Skeletal muscle cell (primary cell): ENCODE results near the gene SFN.
"Not testable (repeated sequence)": the region's sequence is repeated elsewhere in the genome, so short reads cannot be mapped to it uniquely, and the experiment has no call there.

Experiments
- DNase-seq: peaks from one replicate; pipeline ENCODE4 v3.0.0-alpha.2; 2010; ENCODE audit warnings: low read depth
- H3K4me3 ChIP-seq: 2 replicates; pipeline ENCODE4 v1.5.1; 2011; ENCODE audit warnings: low read depth, mild to moderate bottlenecking, control low read depth, low read length, moderate library complexity

The SFN gene

DNA sequence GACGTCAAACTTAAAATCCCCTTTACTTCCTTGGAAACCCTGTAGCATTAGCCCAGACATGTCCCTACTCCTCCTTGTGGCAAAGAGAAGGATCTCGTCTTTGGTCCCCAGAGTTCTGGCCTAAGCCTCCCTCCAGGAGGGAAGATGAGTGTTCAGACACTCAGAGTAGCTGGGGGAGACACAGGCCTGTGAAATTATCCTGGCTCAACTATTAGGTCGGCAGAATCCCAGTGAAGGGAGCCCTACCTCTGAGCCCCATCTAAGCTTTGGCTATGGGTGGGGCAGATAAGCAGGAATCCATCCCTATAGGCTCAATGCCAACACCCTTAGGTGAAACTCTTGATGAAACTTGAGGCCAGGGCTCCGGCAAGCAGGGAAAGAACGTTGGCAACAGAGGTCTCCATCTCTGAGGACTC, 1.7 kb upstream of the SFN start:
- DNase-seq, result no peak

GRCh38 chr1:26861889-26862378, 1.0 kb upstream of the SFN start:
- no peak for DNase-seq
- H3K4me3 ChIP-seq, result no peak overlapping the region

More for the DNA sequence above, 1.7 kb upstream of the SFN start:
- H3K4me3 ChIP-seq, result no peak overlapping the region

GRCh38 chr1:26863685-26864077, 732 bp downstream of the SFN start:
- peak overlapping the region; percentile 66 for H3K4me3 ChIP-seq
- DNase-seq, result no peak

- DNase-seq, result peak; percentile 89
- peak overlapping the region; percentile 66 for H3K4me3 ChIP-seq
Measured at GRCh38 chr1:26864610-26865480, 1.9 kb downstream of the SFN start.

DNA sequence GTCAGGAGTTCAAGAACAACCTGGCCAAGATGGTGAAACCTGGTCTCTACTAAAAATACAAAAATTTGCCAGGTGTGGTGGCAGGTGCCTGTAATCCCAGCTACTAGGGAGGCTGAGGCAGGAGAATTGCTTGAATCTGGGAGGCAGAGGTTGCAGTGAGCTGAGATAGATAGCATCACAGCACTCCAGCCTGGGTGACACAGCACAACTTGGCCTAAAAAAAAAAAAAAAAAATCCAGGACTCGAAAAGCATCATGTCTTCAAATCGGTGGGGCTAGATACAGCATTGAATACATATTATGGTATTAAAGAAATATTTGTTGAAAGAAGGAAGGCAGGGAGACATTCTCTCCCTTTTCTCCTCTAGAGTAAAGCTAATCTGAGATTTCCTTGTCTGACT, 10.1 kb downstream of the SFN start:
- not testable (repeated sequence) for H3K4me3 ChIP-seq, DNase-seq

GRCh38 chr1:26874896-26875295, 11.9 kb downstream of the SFN start:
- DNase-seq, result no peak
- no peak overlapping the region for H3K4me3 ChIP-seq

DNA sequence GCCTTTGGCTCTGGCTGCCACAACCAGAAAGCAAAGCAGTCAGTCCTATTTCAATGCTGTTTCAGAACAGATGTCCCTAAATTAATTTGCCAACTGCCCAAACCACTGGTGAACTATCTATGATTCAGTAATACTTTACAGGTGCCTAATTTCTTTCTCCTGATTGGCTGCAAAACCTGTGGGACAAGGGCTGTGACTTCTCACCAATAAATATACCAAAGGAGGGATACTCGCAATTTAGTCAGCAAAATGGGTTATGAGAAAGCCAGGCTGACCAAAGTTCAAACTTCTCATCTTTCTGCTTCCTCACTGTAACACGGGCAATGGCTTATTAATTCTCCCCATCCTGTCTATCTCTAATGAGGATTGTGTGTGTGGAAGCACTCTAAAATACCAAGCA, 14.4 kb downstream of the SFN start:
- DNase-seq, result no peak
- no peak overlapping the region for H3K4me3 ChIP-seq

DNA sequence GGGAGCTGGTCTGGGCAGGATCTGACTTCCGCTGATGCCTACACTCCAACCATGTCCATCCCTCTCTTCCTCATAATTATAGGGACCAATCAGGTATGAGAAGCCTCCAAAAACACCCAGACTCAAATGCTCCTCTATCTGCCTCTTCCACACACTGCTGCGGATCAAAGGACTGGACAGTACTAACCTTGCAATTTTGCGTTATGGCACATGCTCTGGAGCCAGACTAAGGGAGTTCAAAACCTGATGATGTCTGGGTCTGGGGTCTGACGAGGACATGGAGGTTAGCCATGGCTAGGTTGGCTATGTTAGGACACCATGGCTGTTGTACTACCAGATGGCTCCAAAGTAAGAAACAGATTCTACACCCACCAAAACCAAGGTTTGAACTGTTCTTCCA, 16.8 kb downstream of the SFN start:
- no peak for DNase-seq

GRCh38 chr1:26881611-26882010, 18.7 kb downstream of the SFN start:
- H3K4me3 ChIP-seq, DNase-seq: not testable (repeated sequence)

More for the DNA sequence above, 16.8 kb downstream of the SFN start:
- H3K4me3 ChIP-seq, result no peak overlapping the region

DNA sequence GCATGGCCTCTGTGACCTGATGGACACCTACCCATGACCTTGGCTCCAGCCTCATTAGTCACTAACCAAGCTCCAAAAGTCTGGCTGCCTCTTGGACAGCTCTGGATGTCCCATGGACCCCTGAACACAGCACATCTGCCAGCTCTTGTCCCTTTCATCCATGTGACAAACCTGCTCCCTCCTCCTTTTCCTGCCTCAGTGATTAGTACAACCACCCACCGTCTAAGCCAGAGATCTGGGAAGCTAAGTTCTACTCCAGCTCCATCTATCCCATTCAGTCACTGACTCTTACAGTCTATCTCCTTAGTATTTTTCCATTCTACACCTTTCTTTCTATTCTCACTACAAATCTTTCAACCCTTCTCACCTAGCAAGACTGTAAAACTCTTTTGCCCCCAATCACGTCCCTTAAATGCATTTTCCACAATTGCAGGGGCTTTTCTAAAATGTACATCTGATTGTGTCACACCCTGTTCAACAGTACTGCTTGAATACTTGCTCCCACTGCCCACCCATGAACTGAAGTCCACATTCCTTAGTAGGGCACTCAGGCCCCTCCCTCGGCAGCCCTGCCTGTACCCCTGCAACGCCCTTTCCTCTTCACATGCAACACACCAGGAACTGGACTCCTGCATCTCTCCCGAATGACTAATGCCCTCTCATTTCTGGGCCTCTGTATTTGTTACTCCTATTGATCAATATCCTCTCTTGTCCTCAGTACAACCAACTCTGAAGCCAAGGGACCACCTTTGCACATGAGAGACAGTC, 19.9 kb downstream of the SFN start:
- no peak for DNase-seq
- H3K4me3 ChIP-seq, result no peak overlapping the region

GRCh38 chr1:26887125-26887524, 24.2 kb downstream of the SFN start:
- no peak overlapping the region for H3K4me3 ChIP-seq
- DNase-seq, result no peak

GRCh38 chr1:26888231-26888630, 25.3 kb downstream of the SFN start:
- no peak for DNase-seq
- H3K4me3 ChIP-seq, result no peak overlapping the region

DNA sequence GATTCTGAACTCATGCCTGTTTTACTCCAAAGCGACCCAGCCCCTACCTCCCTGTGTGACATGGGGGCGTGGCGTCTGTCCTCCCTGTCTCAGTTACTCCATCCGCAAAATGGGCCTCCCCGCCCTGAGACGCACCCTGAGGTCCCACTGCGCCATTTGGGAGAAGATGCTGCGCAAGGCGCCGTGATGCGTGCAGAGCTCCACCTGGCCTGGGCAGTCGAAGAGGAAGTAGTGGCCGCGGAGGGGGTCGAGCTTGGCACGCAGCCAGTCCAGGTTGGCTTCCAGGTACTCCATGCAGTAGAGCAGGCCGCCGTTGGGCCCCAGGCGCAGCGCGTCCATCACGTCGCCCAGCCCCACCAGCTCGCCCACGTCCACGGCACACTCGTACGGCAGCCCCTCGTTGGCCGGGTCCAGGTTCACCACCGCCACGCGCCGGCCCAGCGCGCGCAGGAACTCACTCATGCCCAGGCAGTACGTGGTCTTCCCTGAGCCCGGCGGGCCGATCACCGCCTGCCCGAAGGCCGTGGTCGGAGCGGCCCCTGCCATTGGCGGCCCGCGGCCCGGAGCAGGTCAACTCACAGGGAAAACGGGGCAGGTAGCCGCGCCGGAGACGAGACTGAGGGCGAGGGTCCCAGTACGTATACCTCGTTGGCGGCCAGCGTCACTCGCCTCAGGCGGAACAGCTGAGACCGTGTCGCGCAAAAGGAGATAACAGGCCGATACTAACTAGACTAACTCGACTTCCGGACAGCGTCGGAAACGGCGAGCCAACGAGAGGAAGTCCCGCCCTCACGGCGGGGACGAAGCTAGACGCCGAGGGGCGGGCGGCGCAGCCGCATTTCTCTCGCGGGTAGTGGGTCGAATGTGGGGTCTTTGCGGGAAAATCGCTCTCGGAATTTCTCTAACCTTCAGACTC, 26.9 kb downstream of the SFN start, which contains the start of gene GPN2:
GPN2 (minus strand) TSS at position 733 of the 916 bp plus-strand sequence; CDS start at position 546, 187 bp downstream.
- peak within 1 kb of the TSS; percentile 94 for H3K4me3 ChIP-seq
- DNase-seq, result peak; percentile 34

- peak overlapping the region; percentile 94 for H3K4me3 ChIP-seq
- no peak for DNase-seq
Measured at GRCh38 chr1:26890467-26890796, 27.5 kb downstream of the SFN start.

DNA sequence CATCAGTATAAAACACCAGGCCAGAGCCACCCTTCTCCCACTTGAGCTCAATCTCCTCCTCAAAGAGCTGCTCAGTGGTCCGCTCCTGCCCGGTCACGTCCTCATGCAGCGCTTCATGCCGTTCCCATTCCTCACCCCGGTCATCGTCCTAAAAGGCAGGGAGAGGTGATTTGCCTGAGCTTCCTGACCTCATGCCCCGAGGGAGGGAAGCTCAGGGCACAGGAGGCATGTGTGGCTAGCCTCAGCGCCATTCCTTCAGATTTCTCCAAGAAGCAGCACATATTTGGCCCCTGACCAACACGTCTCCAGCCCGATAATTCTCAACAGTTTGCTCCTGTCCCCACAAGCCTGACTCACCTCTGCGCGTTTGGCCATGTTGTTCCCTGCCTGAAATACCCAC, 31.3 kb downstream of the SFN start:
- no peak overlapping the region for H3K4me3 ChIP-seq
- DNase-seq, result no peak

DNA sequence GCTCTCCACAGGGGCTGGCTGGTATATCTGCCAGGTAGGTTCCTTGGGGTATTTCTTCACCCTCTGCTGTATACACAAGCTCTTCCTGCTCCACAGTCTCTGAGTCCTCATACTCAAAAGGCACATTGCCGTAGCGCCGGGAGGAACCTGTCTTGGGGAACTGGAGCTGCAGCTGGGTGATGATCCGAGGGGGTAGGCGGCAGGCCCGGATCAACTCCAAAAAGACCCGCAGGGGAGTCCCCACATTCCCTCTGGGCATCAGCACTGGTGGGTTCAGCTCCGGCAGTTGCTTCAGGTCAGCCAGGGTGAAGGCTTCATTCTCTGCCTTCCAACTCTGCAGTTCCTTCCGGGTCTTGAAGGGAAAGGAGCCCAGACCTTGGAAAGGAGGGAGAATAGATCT, 34.4 kb downstream of the SFN start:
- DNase-seq, result no peak
- no peak overlapping the region for H3K4me3 ChIP-seq

- peak; percentile 79 for DNase-seq
Measured at GRCh38 chr1:26900001-26900814, 37.3 kb downstream of the SFN start, which contains the start of gene GPATCH3. GPATCH3 (minus strand) TSS chr1:26900467; CDS start chr1:26900442, 25 bp downstream.

DNA sequence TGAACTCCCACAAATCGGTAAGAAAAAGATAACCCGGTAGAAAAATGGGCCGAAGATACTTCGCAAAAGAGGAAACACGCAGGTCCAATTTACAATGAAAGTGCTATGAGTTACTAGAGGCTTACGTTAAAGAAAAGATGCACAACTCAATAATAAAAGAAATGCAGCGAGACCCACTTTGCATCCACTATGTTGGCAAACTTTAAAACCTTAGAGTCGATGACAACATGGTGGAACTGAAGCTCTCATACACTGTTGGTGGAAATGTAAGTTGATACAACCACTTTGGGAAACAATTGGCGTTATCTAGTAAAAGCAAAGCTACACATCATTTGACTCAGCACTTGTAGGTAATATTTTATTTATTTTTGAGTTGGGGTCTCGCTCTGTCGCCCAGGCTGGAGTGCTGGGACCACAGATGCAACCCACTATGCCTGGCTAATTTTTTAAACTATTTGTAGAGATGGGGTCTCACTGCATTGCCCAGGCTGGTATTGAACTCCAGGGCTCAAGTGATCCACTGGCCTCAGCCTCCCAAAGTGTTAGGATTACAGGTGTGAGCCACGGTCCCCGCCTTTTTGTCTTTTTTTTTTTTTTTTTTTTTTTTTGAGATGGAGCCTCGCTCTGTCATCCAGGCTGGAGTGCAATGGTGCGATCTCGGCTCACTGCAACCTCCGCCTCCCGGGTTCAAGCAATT, 38.0 kb downstream of the SFN start:
- H3K4me3 ChIP-seq, result peak overlapping the region; percentile 87
- no peak for DNase-seq

More at GRCh38 chr1:26900001-26900814, 37.3 kb downstream of the SFN start, which contains the start of gene GPATCH3:
- peak within 1 kb of the TSS; percentile 87 for H3K4me3 ChIP-seq
